A673 (cell line): Measurements from ENCODE around the gene UFSP2.

Source experiments
- EZH2 ChIP-seq: fragments of 200-600 bp; sonication (generic); IDR thresholded peaks from 2 replicates; pipeline ENCODE4 v1.6.1; 2017; ENCODE audit warnings: borderline replicate concordance, low read depth, mild to moderate bottlenecking, mixed read lengths, antibody characterized with exemption, low read length; ENCODE audit not compliant: poor library complexity, severe bottlenecking
- TF ChIP-seq, protein P1 (sequence below): fragments of 300-800, 200-600 bp; sonication (generic); conservative IDR thresholded peaks from 2 replicates; pipeline ENCODE4 v1.5.1; 2017; ENCODE audit warnings: low read depth, mild to moderate bottlenecking, antibody characterized with exemption, low read length, moderate library complexity, mixed read lengths

DNA sequence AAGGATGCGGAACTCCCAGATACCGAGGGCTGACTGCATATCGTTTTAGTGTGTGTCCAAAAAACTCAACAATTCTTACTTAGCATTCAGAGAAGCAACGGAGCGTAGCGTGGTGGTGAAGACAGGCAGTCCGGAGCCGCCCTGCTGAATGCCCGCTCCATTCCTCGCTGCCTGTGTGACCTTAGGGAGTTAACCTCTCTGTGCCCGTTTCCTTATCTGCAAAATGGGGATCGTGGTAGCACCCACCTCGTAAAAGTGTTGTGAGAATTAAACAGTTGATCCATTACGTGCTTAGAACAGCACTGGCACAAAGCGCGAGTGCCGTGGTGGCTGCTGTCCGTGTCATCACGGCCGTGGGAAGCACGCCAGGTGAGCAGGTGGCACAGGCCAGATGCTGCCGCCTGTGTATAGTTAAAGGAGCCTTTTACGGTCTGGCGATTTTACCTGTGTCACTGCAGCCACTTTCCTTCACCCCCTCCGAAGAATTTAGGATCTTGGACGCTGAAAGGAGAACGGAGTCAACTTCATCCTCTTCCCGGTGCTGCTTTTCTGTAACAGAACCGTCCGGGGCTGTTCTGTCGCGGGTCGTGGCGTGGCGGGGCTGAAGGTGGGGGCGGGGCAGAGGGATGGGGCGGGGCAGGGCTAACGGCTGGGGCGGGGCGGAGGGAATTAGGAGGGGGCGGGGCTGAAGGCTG is 44.9 kb upstream of the UFSP2 start:
- TF ChIP-seq, protein P1, sequence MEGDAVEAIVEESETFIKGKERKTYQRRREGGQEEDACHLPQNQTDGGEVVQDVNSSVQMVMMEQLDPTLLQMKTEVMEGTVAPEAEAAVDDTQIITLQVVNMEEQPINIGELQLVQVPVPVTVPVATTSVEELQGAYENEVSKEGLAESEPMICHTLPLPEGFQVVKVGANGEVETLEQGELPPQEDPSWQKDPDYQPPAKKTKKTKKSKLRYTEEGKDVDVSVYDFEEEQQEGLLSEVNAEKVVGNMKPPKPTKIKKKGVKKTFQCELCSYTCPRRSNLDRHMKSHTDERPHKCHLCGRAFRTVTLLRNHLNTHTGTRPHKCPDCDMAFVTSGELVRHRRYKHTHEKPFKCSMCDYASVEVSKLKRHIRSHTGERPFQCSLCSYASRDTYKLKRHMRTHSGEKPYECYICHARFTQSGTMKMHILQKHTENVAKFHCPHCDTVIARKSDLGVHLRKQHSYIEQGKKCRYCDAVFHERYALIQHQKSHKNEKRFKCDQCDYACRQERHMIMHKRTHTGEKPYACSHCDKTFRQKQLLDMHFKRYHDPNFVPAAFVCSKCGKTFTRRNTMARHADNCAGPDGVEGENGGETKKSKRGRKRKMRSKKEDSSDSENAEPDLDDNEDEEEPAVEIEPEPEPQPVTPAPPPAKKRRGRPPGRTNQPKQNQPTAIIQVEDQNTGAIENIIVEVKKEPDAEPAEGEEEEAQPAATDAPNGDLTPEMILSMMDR = no peak
- no peak for TF ChIP-seq EZH2
